Kidney (tissue), 14 donors: ENCODE measurements around the gene SRP9. TPM values are rescaled to one million over a fixed set of nuclear protein-coding genes. Genes with fewer than 3 reads are reported as not detected.

Experiments used
- DNase-seq, 5 donors: peaks; one replicate each; pipeline ENCODE4 v3.0.0-alpha.2; 2013 to 2020
- FAIRE-seq: peaks from 2 replicates; lab custom pipeline; 2012; peaks lifted over from hg19 to GRCh38; lab: Jason Lieb, UNC
- H3K27ac ChIP-seq, 2 donors: one replicate each; pipeline ENCODE4 v1.7.0; 2013; ENCODE audit warnings: low read depth in 2 of 2, low read length in 2 of 2, inconsistent platforms in 1 of 2
- H3K27me3 ChIP-seq: one replicate; pipeline ENCODE4 v1.7.1; 2013; ENCODE audit warnings: low read length, inconsistent platforms; ENCODE audit not compliant: control insufficient read depth, insufficient read depth
- H3K36me3 ChIP-seq, 3 donors: one replicate each; pipeline versions ENCODE4 v1.7.0 to v1.7.1; 2013; ENCODE audit warnings: low read length in 3 of 3, control low read depth in 1 of 3, inconsistent platforms in 1 of 3; ENCODE audit not compliant: insufficient read depth in 3 of 3, control insufficient read depth in 2 of 3
- H3K4me1 ChIP-seq, 3 donors: one replicate each; pipeline versions ENCODE4 v1.7.0 to v1.7.1; 2013; ENCODE audit warnings: low read length in 3 of 3, inconsistent platforms in 1 of 3, low read depth in 1 of 3; ENCODE audit not compliant: control insufficient read depth in 2 of 3, insufficient read depth in 2 of 3
- H3K4me3 ChIP-seq, 3 donors: one replicate each; pipeline versions ENCODE4 v1.7.0 to v1.8.1; 2013; ENCODE audit warnings: low read length in 3 of 3, control low read depth in 1 of 3, inconsistent platforms in 1 of 3
- H3K9ac ChIP-seq, 3 donors: one replicate each; pipeline versions ENCODE4 v1.7.0 to v1.7.1; 2013; ENCODE audit warnings: low read length in 3 of 3, control low read depth in 1 of 3, inconsistent platforms in 1 of 3
- H3K9me3 ChIP-seq, 3 donors: one replicate each; pipeline versions ENCODE4 v1.7.0 to v1.7.1; 2013; ENCODE audit warnings: low read length in 3 of 3, control low read depth in 1 of 3, inconsistent platforms in 1 of 3; ENCODE audit not compliant: control insufficient read depth in 2 of 3, insufficient read depth in 1 of 3
- intact Hi-C: fragments of 100-400 bp; cut with DNase I; formaldehyde crosslinking; loops from one replicate; pipeline ENCODE4 v1.11.1; 2022
- polyA plus RNA-seq: library from polyadenylated mRNA; stranded (reverse); fragments of 350-450 nt; fragmentation: Illumina TruSeq; extraction: RNeasy Lipid Tissue Mini Kit (QIAGEN cat#74804); gene quantifications from one replicate; pipeline ENCODE4 v1.2.3, GENCODE V29; 2014; ENCODE audit warnings: low read depth, low replicate concordance; ENCODE audit not compliant: insufficient read depth
- total RNA-seq: library from RNA; stranded (reverse); fragmentation: NEBNext Ultra II Directional; extraction: Animal tissue kit (Norgen Biotek cat#: 25700); gene quantifications from one replicate; pipeline ENCODE4 v1.2.1, GENCODE V29; 2021
- TF ChIP-seq, protein P1 (sequence below): IDR thresholded peaks from 3 replicates; pipeline ENCODE4 v1.5.1; 2012; ENCODE audit warnings: mild to moderate bottlenecking, moderate library complexity, borderline replicate concordance; ENCODE audit not compliant: insufficient read depth; ENCODE audit errors: extremely low read depth
- donor health status: control.
- donor health status: control.
- donor health status: control.
- donor health status: control.
- donor health status: control.
- donor health status: DM: yes; HTN: yes; CAD: no.
- donor health status: Normal renal cell carcinoma (clear cell type).

Gene SRP9
- total and polyA plus RNA-seq, 2 donors from 2014 or later, result 199 to 307 TPM

DNA sequence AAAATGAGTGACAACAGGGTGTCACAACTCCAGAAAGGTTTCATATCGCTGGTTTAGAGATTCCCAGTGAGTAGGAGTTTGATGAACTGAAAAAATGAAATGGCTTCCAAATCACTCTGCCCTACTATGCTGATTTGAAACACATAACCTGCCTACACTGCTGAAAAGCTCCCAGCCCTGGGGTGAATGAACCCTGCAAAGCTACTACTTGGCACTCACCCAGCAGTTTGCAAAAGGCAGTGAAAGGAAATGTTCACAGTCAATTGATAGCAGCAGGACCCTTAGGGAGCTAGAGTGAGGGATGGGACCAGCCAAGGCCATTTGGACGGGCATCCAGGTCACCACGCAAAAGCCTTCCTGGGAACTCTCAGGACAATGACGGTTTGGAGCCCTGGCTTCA, 44.4 kb upstream of the SRP9 start:
- H3K27ac ChIP-seq, result no peak overlapping the region
- no peaks in the 10 kb centered on the region for H3K27me3 ChIP-seq
- DNase-seq (no peak), FAIRE-seq (no peak)
- peaks cover 0 to 13% (median 4%) of the 10 kb centered on the region in 3 donors for H3K4me1 ChIP-seq
- TF ChIP-seq, protein P1, sequence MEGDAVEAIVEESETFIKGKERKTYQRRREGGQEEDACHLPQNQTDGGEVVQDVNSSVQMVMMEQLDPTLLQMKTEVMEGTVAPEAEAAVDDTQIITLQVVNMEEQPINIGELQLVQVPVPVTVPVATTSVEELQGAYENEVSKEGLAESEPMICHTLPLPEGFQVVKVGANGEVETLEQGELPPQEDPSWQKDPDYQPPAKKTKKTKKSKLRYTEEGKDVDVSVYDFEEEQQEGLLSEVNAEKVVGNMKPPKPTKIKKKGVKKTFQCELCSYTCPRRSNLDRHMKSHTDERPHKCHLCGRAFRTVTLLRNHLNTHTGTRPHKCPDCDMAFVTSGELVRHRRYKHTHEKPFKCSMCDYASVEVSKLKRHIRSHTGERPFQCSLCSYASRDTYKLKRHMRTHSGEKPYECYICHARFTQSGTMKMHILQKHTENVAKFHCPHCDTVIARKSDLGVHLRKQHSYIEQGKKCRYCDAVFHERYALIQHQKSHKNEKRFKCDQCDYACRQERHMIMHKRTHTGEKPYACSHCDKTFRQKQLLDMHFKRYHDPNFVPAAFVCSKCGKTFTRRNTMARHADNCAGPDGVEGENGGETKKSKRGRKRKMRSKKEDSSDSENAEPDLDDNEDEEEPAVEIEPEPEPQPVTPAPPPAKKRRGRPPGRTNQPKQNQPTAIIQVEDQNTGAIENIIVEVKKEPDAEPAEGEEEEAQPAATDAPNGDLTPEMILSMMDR, result no peak
- intact Hi-C loops, result no loop called here
- H3K36me3 ChIP-seq, result no peaks in the 10 kb centered on the region
- no peaks in the 10 kb centered on the region for H3K9me3 ChIP-seq
- no peak overlapping the region for H3K4me3 ChIP-seq
- H3K9ac ChIP-seq, result no peak overlapping the region

DNA sequence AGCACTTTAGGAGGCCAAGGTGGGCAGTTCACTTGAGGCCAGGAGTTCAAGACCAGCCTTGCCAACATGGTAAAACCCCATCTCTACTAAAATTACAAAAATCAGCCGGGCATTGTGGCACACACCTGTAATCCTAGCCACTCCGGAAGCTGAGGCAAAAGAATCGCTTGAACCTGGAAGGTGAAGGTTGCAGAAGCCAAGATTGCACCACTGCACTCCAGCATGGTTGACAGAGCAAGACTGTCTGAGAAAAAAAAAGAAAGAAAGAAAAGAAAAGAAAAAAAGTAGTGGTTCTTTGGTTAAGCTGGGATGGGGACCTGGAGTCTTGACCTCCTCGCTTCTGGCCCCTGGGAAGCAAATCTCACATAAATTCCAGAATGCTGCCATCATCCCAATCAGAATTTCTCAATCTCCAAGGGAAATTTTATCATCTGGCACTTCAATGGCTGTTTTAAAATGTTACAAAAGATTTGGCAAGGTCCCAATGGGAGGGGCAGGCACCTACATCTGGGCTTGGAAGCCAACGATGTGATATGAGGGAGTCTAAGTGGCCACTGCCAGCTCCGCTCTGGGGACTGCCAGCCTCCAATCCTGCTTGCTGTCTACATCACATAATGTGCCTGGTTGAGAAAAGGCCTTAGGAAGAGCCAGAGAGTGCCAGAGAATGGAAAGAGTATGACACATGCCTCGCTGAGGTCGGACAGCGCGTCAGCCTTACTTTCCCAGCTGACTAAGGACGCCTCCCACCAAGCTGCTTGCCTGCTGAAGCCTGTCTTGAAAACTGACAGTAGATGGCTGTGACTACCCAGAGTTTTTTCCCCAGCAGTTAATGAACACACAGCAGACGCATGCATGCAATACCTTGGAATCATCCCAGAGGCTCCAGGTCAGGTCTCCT, 42.1 kb upstream of the SRP9 start:
- FAIRE-seq (no peak), DNase-seq (peak; percentile 69 to 90 (median 86))
- TF ChIP-seq, protein P1, result peak; percentile 19
- Histone ChIP-seq H3K9me3 (no peaks in the 10 kb centered on the region), H3K4me1 (peaks cover 0 to 13% (median 4%) of the 10 kb centered on the region in 3 donors), H3K27me3 (no peaks in the 10 kb centered on the region), H3K36me3 (no peaks in the 10 kb centered on the region), H3K27ac (peak overlapping the region; percentile 45 to 51), H3K4me3 (peak overlapping the region in 1 of 3 donors; percentile 20), H3K9ac (no peak overlapping the region)
- intact Hi-C loops, result no loop called here

DNA sequence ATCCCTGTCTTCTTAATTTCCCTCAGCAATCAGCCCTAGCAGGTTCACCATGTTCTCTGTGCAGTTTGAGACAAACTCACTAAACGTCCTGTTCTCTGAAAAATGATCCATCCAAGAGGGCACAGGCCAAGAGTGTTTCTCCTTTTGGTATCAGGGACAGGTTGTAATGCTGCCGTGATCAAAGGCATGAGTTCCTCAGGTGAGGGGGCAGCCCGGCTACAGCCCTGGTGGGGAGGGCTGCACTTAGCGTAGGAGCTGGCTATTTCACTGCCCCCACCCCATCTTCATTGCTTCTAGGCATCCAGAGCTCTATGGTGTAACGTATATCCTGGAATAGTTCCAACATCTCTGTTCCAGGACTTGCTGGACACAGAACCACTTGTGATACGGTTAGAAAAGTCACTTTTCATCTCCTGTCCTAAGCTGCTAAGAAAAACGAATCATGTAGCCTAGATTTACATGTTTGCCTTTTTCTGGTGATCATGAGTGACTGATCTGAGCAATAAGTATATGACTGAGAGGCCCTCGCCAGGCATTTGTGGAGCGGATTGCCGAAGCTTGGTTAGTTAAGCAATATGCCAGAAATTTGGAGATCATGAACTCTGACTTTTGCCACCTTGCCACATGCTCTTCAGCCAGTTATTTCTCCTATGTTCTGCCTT, 41.1 kb upstream of the SRP9 start:
- Histone ChIP-seq H3K9me3 (no peaks in the 10 kb centered on the region), H3K36me3 (no peaks in the 10 kb centered on the region), H3K27ac (no peak overlapping the region), H3K4me1 (peaks cover 0 to 13% (median 4%) of the 10 kb centered on the region in 3 donors), H3K27me3 (no peaks in the 10 kb centered on the region), H3K4me3 (no peak overlapping the region), H3K9ac (no peak overlapping the region)
- intact Hi-C loops, result no loop called here
- DNase-seq (peak in 4 of 5 donors; percentile 39 to 58 (median 48)), FAIRE-seq (no peak)
- TF ChIP-seq, protein P1, result no peak
